Measurements from ENCODE around the gene ZNF74.
"Not testable (repeated sequence)": the region's sequence is repeated elsewhere in the genome, so short reads cannot be mapped to it uniquely, and the experiment has no call there.

ZNF74 gene

DNA sequence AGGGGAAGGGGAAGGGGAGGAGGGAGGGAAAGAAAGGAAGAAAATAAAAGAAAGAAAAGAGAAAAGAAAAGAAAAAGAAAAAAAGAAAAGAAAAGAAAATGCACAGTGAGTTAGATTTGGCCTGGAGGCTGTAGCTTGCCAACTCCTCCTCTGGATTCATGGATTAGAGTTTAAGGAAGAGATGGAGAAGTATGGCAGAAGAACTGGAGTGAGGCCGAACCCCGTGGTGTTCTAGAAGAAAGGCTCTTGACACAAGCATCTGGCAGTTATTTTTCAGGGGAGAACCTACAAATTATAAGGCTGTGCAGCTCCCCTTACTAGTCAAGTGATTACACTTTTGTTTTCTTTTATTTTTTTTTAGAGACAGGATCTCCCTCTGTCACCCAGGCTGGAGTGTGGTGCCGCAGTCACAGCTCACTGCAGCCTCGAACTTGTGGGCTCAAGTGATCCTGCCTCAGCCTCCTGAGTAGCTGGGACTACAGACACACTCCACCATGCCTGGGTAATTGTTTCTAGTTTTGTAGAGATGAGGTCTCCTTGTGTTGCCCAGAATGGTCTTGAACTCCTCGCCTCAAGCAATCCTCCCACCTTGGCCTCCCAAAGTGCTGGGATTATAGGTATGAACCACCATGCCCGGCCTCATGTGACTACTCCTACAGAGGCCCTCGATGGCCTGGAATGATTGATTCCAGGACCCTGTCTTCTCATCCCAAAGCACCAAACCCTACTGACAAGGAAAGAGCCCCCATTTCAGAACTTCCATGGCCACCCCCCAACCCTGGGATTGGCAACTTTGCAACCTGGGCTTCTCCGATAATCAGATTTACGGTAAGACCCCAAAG is 19.5 kb downstream of the ZNF74 start:
- no peak for DNase-seq (ENCODE audit: low read depth, low spot score)
- H3K4me3 ChIP-seq (ENCODE audit: low read length), result no peak overlapping the region

- H3K4me3 ChIP-seq (ENCODE audit: low read length), result no peak overlapping the region
- DNase-seq (ENCODE audit: low read depth, low spot score), result no peak
Observed at GRCh38 chr22:20414059-20414440, 20.1 kb downstream of the ZNF74 start.

- no peak overlapping the region for H3K4me3 ChIP-seq (ENCODE audit: low read length)
- DNase-seq (ENCODE audit: low read depth, low spot score), result no peak
Observed at GRCh38 chr22:20414450-20414849, 20.5 kb downstream of the ZNF74 start.

DNA sequence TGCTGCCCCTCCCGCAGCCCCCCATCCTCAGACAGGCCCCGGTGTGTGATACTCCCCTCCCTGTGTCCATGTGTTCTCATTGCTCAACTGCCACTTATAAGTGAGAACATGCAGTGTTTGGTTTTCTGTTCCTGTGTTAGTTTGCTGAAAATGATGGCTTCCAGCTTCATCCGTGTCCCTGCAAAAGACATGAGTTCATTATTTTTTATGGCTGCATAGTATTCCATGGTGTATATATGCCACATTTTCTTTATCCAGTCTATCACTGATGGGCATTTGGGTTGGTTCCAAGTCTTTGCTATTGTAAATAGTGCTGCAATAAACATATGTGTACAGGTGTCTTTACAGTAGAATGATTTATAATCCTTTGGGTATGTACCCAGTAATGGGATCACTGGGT is 21.3 kb downstream of the ZNF74 start:
- DNase-seq (ENCODE audit: low read depth, low spot score); H3K4me3 ChIP-seq (ENCODE audit: low read length): not testable (repeated sequence)

GRCh38 chr22:20415699-20416098 is 21.7 kb downstream of the ZNF74 start:
- H3K4me3 ChIP-seq (ENCODE audit: low read length); DNase-seq (ENCODE audit: low read depth, low spot score): not testable (repeated sequence)

GRCh38 chr22:20418211-20418788 is 24.3 kb downstream of the ZNF74 start:
- peak; percentile 43 for DNase-seq (ENCODE audit: low read depth, low spot score)
- no peak overlapping the region for H3K4me3 ChIP-seq (ENCODE audit: low read length)

DNA sequence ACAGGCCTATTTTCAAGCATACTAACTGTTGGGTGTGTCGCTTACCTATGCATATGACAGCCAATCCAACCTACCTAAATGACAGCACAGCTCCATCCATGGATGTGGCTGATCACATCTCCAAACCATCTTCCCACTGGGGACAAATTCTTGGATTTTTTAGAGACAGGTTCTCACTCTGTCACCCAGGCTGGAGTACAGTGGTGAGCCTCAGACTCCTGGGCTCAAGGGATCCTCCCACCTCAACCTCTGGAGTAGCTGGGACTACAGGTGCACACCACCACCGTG is 25.7 kb downstream of the ZNF74 start:
- no peak for DNase-seq (ENCODE audit: low read depth, low spot score)

GRCh38 chr22:20420157-20420842 is 26.3 kb downstream of the ZNF74 start:
- H3K4me3 ChIP-seq (ENCODE audit: low read length), result no peak overlapping the region
- no peak for DNase-seq (ENCODE audit: low read depth, low spot score)

More for the DNA sequence above, 25.7 kb downstream of the ZNF74 start:
- H3K4me3 ChIP-seq (ENCODE audit: low read length), result no peak overlapping the region

DNA sequence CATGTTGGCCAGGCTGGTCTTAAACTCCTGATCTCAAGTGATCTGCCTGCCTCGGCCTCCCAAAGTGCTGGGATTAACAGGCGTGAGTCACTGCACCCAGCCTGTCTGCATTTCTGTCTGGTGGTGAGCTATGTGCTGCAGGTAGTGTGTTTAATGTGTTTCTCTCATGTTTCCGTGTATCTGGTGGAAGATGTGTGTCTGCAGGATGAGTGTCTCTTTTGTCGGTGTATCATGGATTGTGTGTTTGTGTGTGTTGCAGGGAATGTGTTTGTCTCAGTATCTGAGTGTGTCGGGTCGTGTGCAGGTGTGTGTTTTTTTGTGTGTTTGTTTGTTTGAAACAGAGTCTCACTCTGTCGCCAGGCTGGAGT is 27.5 kb downstream of the ZNF74 start:
- no peak overlapping the region for H3K4me3 ChIP-seq (ENCODE audit: low read length)
- DNase-seq (ENCODE audit: low read depth, low spot score), result no peak

DNA sequence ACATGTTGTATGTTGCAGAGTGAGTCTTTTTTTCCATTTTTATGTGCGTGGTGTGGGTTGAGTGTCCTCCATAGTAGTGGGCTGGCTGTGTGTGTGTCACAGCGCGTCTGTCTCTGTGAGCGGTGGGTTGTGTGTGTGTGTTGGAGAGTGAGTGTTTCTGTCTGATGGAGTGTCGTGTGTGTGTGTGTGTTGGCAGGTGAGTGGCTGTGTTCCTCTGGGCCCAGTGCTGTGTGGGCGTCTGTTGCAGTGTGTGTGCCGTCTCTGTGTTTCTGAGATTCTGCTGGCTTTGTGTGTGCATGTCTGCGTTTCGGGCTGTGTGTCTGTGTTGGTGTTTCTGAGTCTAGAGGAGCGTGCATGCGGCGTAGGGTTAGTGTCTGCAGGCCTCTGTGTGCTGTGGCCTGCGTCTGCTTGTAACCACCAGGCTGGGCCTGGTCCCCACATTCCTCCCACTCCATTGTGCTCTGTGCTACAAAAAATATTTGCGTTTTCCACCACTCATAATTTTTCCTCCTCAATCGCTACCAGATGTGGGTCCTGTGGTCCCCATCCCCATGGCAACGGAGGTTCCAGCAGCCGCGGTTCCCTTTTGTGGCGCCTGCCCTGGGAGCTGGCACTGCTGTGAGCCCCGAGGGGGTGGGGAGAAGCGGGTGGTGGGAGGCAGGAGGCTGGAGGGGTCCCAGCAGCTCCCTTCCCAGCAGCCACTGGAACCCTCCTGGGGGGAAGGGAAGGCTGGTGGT is 28.5 kb downstream of the ZNF74 start:
- H3K4me3 ChIP-seq (ENCODE audit: low read length), result no peak overlapping the region
- peak; percentile 73 for DNase-seq (ENCODE audit: low read depth, low spot score)

DNA sequence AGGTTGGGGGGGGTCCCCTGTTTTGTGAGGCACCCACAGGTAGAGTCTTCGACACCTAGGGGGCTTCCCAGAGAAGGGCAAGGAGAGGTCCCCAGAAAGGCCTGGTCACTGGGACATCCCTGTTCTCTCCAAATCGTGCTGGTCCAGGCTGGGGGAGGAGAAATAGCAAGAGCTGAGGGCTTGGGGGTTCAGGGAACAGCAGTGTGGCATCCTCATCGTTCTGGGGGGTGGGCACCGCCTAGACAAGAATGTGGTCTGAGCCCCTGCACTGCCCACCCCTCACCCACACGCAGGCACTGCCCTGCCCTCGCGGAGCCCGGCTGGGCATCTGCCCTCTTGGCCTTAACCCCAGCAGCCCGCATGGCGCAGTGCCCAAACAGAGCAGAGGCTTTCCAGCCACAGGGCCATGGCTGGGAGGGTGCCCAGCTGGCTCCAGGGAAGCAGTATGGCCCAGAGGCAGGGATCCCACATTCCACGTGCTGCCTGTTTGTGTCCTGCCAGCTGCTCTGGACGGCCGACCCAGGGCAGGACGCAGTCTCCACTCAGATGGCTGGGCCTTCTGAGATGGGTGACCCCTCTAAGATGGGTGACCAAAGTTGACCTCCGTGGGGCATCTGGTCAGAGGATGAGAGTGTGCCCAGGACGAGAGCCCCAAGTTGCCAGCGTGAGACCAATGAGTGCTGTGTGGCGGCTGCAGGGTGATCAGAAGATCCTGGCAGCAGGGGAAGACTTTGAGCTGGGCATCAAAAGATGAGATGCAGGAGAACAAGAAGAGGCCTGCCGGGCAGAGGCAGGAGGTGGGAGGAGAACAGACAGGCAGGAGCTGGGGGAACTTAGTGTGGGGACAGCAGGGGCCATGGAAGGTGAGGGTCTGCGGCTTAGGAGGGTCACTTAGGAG is 29.3 kb downstream of the ZNF74 start:
- DNase-seq (ENCODE audit: low read depth, low spot score), result no peak
- H3K4me3 ChIP-seq (ENCODE audit: low read length), result no peak overlapping the region

DNA sequence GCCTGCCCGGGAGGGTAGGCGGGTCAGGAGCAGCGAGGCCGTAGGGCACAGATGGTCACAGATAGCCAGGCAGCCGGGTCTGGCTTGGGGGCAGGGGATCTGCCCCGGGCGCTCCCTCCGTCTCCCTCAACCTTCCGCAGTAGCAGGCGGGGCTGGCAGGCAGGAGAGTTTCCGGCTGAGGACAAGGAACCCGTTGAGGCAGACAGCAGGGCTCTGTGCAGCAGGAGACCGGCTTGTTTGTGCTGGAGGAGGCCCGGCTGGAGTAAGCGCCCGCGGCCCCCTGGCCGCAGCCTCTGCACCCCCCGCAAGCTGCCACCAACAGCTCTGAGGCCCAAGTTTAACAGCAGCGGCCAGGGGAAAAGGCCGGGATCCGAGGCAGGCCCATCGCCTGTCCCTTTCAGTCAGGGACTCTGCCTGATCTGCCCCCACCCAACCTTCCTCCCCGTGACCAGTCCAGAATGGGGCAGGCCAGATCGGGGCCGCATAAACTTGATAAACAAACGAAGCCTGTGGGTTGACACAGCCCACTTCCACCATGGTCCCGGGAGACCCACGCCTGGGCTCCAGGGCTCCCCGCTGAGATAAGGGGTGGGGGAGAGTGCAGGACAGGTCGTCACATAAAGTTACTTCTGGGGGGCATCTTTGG is 30.1 kb downstream of the ZNF74 start:
- no peak for DNase-seq (ENCODE audit: low read depth, low spot score)
- no peak overlapping the region for H3K4me3 ChIP-seq (ENCODE audit: low read length)

DNA sequence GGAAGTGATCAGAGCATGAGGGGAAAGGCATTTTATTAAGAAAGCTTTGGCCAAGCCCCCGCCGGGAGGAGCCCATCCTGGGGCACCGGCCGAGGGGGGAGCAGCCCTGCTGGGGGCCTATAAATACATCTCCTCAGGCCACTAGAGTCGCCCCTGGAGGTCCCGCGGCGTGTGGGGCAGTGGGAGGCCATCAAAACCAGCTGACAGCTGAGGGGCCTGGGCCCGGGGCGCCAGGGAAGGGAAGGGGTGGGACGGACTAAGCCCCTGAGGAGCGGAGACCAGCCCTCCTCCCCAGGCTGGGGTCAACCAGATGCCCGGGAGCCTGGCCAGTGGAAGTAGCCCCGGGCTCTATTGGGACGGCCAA is 30.6 kb downstream of the ZNF74 start:
- no peak overlapping the region for H3K4me3 ChIP-seq (ENCODE audit: low read length)
- no peak for DNase-seq (ENCODE audit: low read depth, low spot score)

DNA sequence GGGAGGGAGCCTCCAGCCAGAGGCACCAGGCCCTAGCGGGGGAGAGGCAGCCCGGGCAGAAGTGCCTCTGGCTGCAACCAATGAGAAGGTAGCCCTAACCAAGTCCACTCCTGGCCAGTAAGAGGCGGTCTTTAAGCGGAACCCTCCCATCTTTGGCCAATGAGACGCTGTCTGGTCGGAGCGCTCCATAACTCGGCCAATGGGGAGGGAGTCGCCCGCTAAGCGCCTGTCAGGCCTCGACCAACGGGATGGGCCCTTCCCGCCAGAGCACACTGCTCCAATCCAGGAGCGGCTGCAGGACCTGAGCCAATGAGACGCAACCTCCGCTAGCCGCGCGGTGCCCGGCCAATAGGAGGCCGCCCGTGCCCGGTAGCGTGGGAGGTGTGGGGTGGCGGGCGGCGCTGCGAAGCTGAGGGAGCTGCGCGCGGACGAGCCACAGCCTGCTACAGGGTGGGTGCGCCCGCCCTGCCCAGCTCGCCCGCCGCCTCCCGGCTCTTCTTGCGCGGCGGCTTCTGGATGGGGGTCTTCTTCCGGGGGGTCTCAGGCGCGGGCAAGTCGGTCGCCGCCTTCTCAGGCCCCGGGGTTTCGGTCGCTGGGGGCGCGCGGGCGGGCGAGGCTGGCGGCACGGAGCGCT is 31.1 kb downstream of the ZNF74 start:
- H3K4me3 ChIP-seq (ENCODE audit: low read length), result no peak overlapping the region
- DNase-seq (ENCODE audit: low read depth, low spot score), result no peak

- no peak overlapping the region for H3K4me3 ChIP-seq (ENCODE audit: low read length)
- DNase-seq (ENCODE audit: low read depth, low spot score), result no peak
Observed at GRCh38 chr22:20425566-20426258, 31.8 kb downstream of the ZNF74 start.

- DNase-seq (ENCODE audit: low read depth, low spot score), result no peak
- no peak overlapping the region for H3K4me3 ChIP-seq (ENCODE audit: low read length)
Observed at GRCh38 chr22:20426259-20426615, 32.3 kb downstream of the ZNF74 start.

DNA sequence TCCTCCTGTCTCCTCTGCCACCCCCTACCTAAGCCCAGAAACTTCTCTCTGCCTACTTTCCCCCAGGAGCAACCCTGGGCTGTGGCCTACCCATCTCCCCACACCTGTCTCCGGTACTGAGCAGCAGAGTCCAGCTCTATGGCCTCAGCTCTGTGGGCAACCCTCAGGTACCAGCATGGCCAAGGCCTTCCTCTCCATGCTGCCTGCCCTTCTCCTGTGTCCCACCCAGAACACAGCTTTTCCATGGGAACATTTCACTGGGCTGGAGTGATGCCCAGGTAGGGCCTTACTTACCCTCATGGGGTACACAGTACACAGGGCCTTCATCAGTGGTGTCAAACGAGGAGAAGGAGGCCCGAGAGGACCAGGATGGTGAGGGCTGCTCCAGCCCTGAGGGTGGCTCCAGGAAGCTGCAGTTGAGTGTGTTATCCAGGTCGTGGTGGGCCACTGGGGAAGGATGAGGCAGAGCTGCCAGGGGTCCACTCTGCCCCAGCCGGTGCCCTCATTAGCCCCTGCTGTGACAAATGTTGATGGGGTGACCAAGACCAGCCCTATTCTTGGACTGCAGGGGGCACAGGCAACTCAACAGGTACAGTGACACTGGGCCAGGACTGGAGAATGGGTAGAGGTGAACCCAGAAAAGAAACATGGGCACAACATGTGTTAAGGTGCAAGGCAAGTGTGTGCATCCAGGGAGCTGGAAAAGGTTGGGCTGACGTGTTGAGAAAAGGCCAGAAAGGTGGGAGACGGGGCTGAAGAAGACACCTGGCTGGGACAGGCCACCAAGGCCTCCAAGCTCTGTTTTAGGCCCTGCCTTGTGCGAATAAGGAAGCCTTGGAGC is 33.4 kb downstream of the ZNF74 start:
- DNase-seq (ENCODE audit: low read depth, low spot score), result no peak
- no peak overlapping the region for H3K4me3 ChIP-seq (ENCODE audit: low read length)
